SIG-M5 treated with dmso at 0.1 percent for 504 hours (cell line): ENCODE results near the gene ELMO1.

Experiments used
- DNase-seq: peaks from one replicate; lab custom pipeline; 2025; ENCODE audit not compliant: unreplicated experiment; lab: John Stamatoyannopoulos, UW

Gene ELMO1

DNA sequence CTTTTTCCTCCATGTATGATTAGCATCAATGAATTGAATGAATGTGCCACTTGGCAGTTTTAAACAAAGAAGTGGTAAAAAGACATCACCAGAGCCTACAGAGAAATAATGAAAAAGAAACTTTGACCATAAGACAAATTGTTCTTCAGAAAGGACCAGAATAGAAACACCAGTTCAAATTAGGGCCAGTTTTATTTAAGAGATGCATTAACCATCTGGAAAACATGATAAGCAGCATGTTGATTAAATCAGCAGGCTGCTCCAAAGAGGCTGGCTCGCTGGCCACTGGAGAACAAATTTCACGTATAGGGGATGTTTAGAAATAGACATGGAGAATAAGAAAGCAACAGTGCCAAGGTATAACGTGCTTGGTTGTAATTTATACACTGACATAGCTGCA, 482.0 kb downstream of the ELMO1 start:
- DNase-seq, result no peak

DNA sequence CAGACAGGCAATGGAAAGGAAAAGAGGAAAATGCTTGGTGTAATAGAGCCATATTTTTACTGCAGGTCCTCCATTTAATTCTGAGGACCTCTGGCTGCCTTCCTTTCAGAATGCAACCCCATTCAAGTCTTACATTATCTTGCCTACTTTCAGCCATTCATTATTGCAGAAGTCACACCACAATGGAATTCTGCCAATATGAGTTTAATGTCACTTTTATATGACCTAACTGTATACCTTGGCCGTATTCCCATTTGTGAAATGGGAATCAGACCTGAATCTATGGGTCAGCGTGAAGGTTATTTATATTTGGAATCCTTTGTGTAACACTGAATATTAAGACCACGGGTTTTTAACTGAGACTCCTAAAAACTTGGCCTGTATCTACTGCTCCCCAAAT, 482.6 kb downstream of the ELMO1 start:
- no peak for DNase-seq

GRCh38 chr7:36965625-36966024, 483.0 kb downstream of the ELMO1 start:
- no peak for DNase-seq

- no peak for DNase-seq
These were observed 484.4 kb downstream of the ELMO1 start for GRCh38 chr7:36964297-36964696.

- no peak for DNase-seq
These were observed 486.3 kb downstream of the ELMO1 start for GRCh38 chr7:36962367-36962766.

- DNase-seq, result no peak
These were observed 487.0 kb downstream of the ELMO1 start for GRCh38 chr7:36961693-36962092.

- DNase-seq, result no peak
These were observed 487.6 kb downstream of the ELMO1 start for GRCh38 chr7:36961097-36961496.

GRCh38 chr7:36960105-36960504, 488.6 kb downstream of the ELMO1 start:
- DNase-seq, result no peak

DNA sequence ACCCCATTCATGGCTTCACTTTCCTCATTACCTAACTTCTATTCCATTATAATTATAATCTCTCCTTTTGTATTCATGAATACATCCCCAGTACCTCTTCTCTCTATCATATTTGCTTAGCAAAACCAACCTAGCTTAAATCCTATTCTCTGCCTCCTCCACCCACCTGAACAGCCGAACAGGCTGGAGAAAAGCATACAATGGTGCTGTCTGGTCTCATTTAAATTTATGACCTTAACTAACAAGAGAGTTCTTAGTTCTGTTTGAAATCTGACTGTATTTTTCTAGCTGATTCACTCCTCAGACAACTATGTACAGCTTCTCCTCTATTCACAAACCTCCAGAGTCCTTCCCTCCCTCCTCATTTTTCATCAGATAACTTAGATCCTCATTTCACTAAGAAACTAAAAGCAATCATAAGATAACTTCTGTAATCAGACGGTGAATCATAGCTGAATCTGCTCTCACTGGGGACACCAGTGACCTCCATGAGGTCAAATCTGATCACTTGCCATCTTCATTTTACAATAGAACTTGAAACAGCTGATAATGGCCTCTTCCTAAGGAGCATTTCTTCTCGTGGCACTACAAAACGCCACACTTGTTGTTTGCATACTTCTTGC, 490.4 kb downstream of the ELMO1 start:
- DNase-seq, result no peak

GRCh38 chr7:36957620-36958019, 491.0 kb downstream of the ELMO1 start:
- no peak for DNase-seq

DNA sequence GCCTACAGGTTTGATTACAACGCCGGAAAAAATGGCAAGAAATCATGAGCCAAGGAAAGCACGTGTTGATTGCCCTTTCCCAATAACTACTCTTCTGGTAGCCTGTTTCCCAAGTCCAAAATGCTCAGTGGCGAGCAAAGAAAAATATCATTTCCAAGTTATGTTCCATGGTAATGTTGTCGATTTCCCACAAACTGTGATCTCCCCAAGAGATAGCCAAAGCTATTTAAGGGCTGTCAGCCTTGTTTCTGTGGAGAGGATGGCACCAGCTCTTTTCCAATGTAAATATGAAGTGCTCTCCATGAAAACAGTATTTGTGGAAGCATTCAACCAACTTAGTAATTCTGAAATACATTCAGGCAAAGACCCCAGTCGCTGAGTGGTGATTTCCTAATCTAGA, 491.9 kb downstream of the ELMO1 start:
- no peak for DNase-seq

DNA sequence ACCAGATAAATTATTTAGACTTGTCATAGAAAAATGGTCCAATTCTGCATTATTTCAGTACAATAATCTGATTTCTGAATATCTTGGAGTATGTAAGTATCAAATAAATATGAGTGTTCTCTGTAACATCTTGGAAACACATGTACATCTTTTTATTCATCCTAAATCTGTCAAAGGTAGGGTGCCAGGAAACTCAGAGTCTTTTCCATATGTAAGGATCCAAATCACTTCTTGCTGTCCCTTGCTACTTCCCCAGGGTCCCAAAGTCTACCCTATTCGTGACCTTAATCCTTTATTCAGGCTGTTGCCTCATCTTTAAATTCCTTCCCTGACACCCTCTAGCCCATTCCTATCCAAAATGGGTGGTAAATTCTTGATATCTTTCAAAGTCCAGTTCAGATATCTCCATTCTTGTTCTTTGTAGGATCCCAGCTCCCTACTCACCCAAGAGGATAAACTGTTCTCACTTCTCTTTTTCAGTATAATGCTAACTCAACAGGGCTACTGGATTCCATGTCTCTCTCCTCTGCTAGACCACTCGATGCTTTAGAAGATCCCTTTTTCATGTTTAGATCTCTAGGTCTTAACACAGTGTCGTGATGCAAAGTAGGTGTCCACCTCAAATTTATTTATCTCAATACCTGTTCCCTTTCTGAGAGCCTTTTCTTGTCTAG, 493.1 kb downstream of the ELMO1 start:
- DNase-seq, result no peak

DNA sequence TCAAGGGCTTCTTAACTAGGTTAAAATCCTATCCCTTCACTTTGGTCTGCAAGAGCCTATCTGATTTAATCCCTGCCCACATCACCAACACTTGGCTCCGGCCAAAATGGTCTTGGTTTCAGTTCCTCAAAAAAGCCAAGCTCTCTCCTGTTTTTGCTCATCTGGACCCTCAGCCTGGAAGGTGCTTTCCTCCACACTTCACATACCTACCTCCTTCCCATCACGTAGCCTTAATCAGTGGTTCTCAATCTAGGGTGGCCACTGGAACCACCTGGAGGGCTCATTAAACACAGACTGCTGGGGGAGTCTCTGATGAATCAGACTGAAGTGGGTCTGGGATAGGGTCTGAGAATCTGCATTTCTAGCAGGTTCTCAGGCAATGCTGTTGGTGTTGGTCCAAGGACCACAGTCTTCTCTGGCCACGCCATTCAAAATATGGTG, 497.4 kb downstream of the ELMO1 start:
- no peak for DNase-seq

- peak; percentile 69 for DNase-seq
These were observed 498.7 kb downstream of the ELMO1 start for GRCh38 chr7:36949711-36950600.

GRCh38 chr7:36946401-36946739, 502.3 kb downstream of the ELMO1 start:
- DNase-seq, result no peak

GRCh38 chr7:36945612-36946400, 502.9 kb downstream of the ELMO1 start:
- peak; percentile 33 for DNase-seq

DNA sequence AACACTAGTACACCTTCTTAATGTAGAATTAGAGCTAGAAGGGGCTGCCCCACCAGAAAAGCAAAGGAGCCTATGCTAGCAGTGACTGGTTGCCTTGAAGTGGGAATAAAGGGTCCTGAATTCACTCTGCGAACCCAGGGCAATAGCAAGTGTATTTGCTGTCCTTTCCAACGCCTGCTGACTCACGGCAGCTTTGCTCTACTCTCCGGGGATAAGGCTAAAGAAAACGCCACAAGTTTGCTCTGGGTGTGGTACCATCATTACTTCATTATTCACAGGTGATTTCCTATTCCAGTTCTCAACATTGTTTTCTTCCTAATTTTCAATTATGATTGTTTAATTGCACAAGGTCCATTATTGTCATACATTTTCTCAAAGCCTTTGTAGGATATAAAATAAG, 503.8 kb downstream of the ELMO1 start:
- DNase-seq, result no peak

- no peak for DNase-seq
These were observed 504.9 kb downstream of the ELMO1 start for GRCh38 chr7:36943591-36944435.

DNA sequence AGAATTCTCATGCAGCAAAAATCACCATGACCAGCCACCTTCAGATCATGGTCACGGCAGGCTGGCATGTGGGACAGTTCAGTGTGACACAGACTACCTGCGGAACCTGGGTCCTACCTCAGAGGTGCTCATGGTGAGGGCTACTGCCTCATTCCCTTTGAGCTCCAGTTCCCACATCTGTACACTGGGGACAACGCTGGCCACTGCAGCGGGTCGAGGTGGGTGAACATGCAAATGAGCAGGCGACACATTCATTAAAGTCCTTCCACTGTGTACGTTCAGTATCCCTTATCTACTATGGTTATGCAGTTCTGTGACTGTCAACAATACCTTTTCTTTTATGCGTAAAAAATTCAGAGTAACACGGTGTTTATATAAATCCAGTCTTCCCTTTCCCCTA, 505.7 kb downstream of the ELMO1 start:
- DNase-seq, result no peak

DNA sequence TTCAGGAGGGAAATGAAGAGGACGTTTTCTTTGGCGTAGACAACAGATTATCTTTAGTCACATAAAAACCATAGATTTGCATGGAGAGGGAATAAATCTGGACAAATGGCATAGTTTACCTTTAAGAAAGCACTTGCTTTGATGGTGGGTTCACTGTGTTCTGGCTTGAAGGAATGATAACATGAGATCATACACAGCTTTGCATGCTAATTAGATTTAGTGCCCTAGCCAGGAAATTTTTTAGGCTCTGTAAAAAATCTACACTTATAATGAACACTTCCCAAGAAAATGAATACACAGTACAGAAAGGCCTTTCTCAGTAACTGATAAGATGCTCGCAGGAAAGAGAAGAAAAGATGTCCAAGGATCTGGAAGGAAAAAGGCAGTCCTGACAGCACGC, 506.1 kb downstream of the ELMO1 start:
- DNase-seq, result no peak
